GM12864 (cell line): ENCODE measurements around the gene SEC16A.

Experiments
- DNase-seq: peaks from one replicate; pipeline ENCODE4 v3.0.0-alpha.2; 2011; ENCODE audit warnings: low read depth
- H3K4me3 ChIP-seq: 2 replicates; pipeline ENCODE4 v1.5.1; 2011; ENCODE audit warnings: mild to moderate bottlenecking, low read depth, low read length, control low read depth
- CTCF ChIP-seq: IDR thresholded peaks from 2 replicates; pipeline ENCODE4 v1.5.1; 2011; ENCODE audit warnings: low read depth, mild to moderate bottlenecking, moderate library complexity, low read length, control low read depth, inconsistent platforms; ENCODE audit errors: missing control alignments

The SEC16A gene

GRCh38 chr9:136451221-136451877, 31.5 kb downstream of the SEC16A start:
- TF ChIP-seq CTCF, result no peak
- no peak for DNase-seq
- no peak overlapping the region for H3K4me3 ChIP-seq

DNA sequence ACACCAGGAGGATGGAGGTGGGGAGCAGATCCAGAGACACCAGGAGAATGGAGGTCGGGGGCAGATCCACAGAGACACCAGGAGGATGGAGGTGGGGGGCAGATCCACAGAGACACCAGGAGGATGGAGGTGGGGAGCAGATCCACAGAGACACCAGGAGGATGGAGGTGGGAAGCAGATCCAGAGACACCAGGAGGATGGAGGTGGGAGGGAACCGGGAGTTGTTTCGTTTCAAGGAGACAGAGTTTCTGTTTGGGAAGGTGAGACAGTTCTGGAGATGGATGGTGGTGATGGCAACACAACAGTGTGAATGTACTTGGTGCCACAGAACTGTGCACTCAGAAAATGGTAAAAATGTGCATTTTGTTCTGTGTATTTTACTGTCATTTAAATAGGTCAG, 34.2 kb downstream of the SEC16A start:
- TF ChIP-seq CTCF, result no peak
- H3K4me3 ChIP-seq, result no peak overlapping the region
- DNase-seq, result no peak

DNA sequence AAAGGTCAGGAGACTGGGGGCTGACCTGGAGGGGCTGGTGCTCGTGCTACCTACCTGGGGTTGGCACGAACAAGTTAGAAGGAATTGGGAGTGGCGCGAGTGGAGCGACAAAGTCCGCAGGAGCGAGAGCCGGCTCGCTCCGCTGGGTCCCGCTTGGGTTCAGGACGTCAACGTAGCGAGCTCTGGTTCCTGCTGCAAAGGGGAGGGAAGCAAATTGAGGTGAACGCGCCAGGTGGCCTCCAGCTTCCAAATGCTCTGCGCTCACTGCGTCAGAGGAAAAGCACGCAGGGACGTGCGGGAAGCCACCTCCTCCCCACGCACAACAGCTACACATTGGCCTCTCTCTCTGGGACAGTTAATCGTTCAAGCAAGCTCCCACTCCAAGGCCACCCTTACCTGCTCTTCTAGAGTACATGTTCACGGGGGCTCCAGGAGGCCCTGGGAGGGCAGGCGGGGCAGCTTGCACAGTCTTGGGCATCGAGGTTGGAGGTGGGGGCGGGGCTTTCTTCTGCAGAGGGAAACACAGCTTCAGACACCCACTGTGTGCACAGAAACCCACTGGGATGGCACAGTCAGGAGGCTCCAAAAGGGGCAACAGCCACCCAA, 35.6 kb downstream of the SEC16A start:
- DNase-seq, result no peak
- TF ChIP-seq CTCF, result no peak
- H3K4me3 ChIP-seq, result no peak overlapping the region

DNA sequence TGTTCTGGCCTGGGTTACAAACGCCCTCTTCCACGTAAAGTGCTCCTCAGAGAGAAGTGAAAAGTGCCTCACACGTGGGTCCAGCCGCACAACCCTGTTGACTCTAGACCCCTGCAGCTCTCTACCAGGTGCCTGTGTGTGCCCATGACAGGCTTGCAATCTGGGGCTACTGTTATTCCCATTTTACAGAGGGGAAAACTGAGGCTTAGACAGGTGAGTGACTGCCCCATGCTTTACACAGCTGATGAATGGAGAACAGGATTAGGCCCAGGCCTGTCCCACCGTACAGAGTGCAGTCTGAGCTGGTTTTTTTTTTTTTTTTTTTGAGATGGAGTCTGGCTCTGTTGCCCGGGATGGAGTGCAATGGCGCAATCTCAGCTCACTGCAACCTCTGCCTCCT, 37.0 kb downstream of the SEC16A start:
- H3K4me3 ChIP-seq, result no peak overlapping the region
- no peak for TF ChIP-seq CTCF
- DNase-seq, result no peak

GRCh38 chr9:136444102-136444501, 38.7 kb downstream of the SEC16A start:
- DNase-seq, result no peak
- no peak for TF ChIP-seq CTCF
- no peak overlapping the region for H3K4me3 ChIP-seq

GRCh38 chr9:136443687-136444086, 39.2 kb downstream of the SEC16A start:
- no peak for TF ChIP-seq CTCF
- DNase-seq, result no peak
- no peak overlapping the region for H3K4me3 ChIP-seq

- H3K4me3 ChIP-seq, result no peak overlapping the region
- no peak for TF ChIP-seq CTCF
- no peak for DNase-seq
Measured at GRCh38 chr9:136443087-136443486, 39.8 kb downstream of the SEC16A start.
